SH-SY5Y (cell line): ENCODE results near the gene RBCK1.

Experiments used
- GATA2 ChIP-seq: IDR thresholded peaks from 2 replicates; pipeline ENCODE4 v1.6.1; 2011; ENCODE audit warnings: mild to moderate bottlenecking, low read depth, low read length
- GATA3 ChIP-seq: IDR thresholded peaks from 2 replicates; pipeline ENCODE4 v1.6.1; 2011; ENCODE audit warnings: low read depth, mild to moderate bottlenecking, low read length, moderate library complexity

- TF ChIP-seq GATA2 (no peak), GATA3 (no peak)
Observed at GRCh38 chr20:472889-473292, 64.8 kb downstream of the RBCK1 start.
